CD8-positive, alpha-beta memory T cell (primary cell): ENCODE measurements around the gene SCO2. TPM values are rescaled to one million over a fixed set of nuclear protein-coding genes. Genes with fewer than 3 reads are reported as not detected.

Source experiments
- CTCF ChIA-PET: fragments of 350-600 bp; sonication (Branson Sonifier 250); formaldehyde crosslinking; loops from one replicate; lab custom pipeline; 2021; ENCODE audit warnings: antibody characterized with exemption; lab: Charles Lee
- POLR2A ChIA-PET: fragments of 350-600 bp; sonication (Branson Sonifier 250); formaldehyde crosslinking; loops from one replicate; lab custom pipeline; 2021; ENCODE audit warnings: antibody characterized with exemption; lab: Charles Lee
- DNase-seq, 5 donors: peaks; one replicate each; pipeline versions ENCODE4 v3.0.0 to v3.0.0-alpha.2; 2020 to 2022; ENCODE audit warnings: mixed read lengths in 1 of 5
- H3K27ac ChIP-seq: one replicate; pipeline ENCODE4 v1.7.0; 2013; ENCODE audit warnings: low read depth, mild to moderate bottlenecking, low read length, moderate library complexity
- H3K27me3 ChIP-seq: 2 replicates; pipeline ENCODE4 v1.7.0; 2013; ENCODE audit warnings: low read length, mild to moderate bottlenecking; ENCODE audit not compliant: insufficient read depth, poor library complexity, severe bottlenecking
- H3K36me3 ChIP-seq: 2 replicates; pipeline ENCODE4 v1.7.0; 2013; ENCODE audit warnings: mild to moderate bottlenecking, low read length, moderate library complexity; ENCODE audit not compliant: insufficient read depth
- H3K4me1 ChIP-seq: 2 replicates; pipeline ENCODE4 v1.7.0; 2013; ENCODE audit warnings: mild to moderate bottlenecking, low read length, moderate library complexity; ENCODE audit not compliant: insufficient read depth
- H3K4me3 ChIP-seq: 2 replicates; pipeline ENCODE4 v1.7.0; 2013; ENCODE audit warnings: mild to moderate bottlenecking, low read length
- H3K9me3 ChIP-seq: 2 replicates; pipeline ENCODE4 v1.7.0; 2013; ENCODE audit warnings: mild to moderate bottlenecking, low read length
- H3K27ac Mint-ChIP-seq, 8 donors: one replicate each; pipeline ENCODE4 v1.8.0; 2020 to 2021; ENCODE audit warnings: mixed read lengths in 8 of 8, mild to moderate bottlenecking in 6 of 8, inconsistent platforms in 3 of 8, moderate library complexity in 3 of 8
- H3K27me3 Mint-ChIP-seq, 2 donors: one replicate each; pipeline ENCODE4 v1.8.0; 2020 to 2021; ENCODE audit warnings: mixed read lengths in 2 of 2, mild to moderate bottlenecking in 1 of 2, moderate library complexity in 1 of 2
- H3K36me3 Mint-ChIP-seq, 3 donors: one replicate each; pipeline ENCODE4 v1.8.0; 2020 to 2021; ENCODE audit warnings: mixed read lengths in 3 of 3, inconsistent platforms in 1 of 3, mild to moderate bottlenecking in 1 of 3
- H3K4me1 Mint-ChIP-seq, 3 donors: one replicate each; pipeline ENCODE4 v1.8.0; 2020 to 2021; ENCODE audit warnings: mixed read lengths in 3 of 3, inconsistent platforms in 1 of 3, mild to moderate bottlenecking in 1 of 3
- H3K4me3 Mint-ChIP-seq, 7 donors: one replicate each; pipeline ENCODE4 v1.8.0; 2020 to 2021; ENCODE audit warnings: mixed read lengths in 7 of 7, mild to moderate bottlenecking in 6 of 7, moderate library complexity in 4 of 7, inconsistent platforms in 2 of 7
- H3K9me3 Mint-ChIP-seq, 5 donors: one replicate each; pipeline ENCODE4 v1.8.0; 2020 to 2022; ENCODE audit warnings: mixed read lengths in 5 of 5, mild to moderate bottlenecking in 3 of 5, moderate library complexity in 2 of 5, inconsistent platforms in 1 of 5
- polyA plus RNA-seq: library from polyadenylated mRNA; unstranded; fragments of 300-500 nt; fragmentation: Illumina TruSeq; gene quantifications from one replicate; pipeline ENCODE4 v1.2.3, GENCODE V29; 2021
- total RNA-seq, 2 experiments: library from RNA; stranded (reverse); gene quantifications; one replicate each; pipeline ENCODE4 v1.2.3, GENCODE V29; 2021

Gene SCO2
- total and polyA plus RNA-seq, 3 experiments from 2014 or later, result 2.4 to 6.5 (median 3.5) TPM

DNA sequence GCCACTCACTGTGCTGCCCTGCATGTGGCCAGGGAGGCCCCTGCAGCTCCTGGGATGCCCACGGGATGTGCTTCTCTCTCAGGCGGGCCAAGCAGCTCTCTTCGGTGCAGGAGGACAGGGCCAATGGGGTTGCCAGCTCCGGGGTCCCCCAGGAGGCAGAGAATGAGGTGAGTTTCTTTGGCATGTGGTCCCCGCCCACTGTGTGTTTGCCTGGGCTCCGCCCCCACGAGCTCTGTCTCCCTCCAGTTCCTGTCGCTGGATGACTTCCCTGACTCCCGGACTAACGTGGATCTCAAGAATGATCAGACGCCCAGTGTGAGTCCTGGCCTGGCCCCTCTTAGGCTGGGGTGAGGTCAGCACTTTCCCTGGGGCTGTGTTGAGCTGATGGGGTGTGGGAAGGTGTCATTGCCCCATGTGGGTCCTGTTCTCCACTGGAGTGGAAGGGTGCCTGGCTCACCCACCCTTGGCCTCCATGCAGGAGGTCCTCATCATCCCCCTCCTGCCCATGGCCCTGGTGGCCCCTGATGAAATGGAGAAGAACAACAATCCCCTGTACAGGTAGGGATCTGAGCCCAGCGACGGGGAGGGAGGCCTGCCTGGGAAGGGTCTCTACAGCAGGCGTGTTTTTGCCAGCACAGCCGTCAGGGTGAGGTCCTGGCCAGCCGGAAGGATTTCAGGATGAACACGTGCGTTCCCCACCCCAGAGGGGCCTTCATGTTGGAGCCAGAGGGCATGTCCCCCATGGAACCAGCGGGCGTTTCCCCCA lies 7.7 kb downstream of the SCO2 start:
- H3K36me3 Mint-ChIP-seq, result peaks cover 0 to 65% (median 0%) of the 10 kb centered on the region in 3 donors
- DNase-seq, result no peak
- no peaks in the 10 kb centered on the region for H3K4me1 ChIP-seq
- CTCF ChIA-PET, result interaction anchor here (0.5 to 2.8 kb wide), 4 partner anchors 8 to 73 kb away, joined by 4 to 9 read pairs (median 6); partner anchors contain the start of genes LMF2, NCAPH2, SCO2 and SYCE3
- H3K27ac Mint-ChIP-seq, result no peak overlapping the region
- POLR2A ChIA-PET, result interaction anchor here (1.2 kb wide), 1 partner anchor 8 kb away, joined by 3 read pairs; the partner anchor contains the start of gene SCO2
- H3K4me1 Mint-ChIP-seq, result peaks cover 9 to 18% (median 13%) of the 10 kb centered on the region in 3 donors
- H3K9me3 Mint-ChIP-seq, result no peaks in the 10 kb centered on the region
- no peak overlapping the region for H3K4me3 ChIP-seq
- no peaks in the 10 kb centered on the region for H3K27me3 ChIP-seq
- H3K27ac ChIP-seq, result no peak overlapping the region
- peaks cover 13% of the 10 kb centered on the region for H3K36me3 ChIP-seq
- H3K9me3 ChIP-seq, result no peaks in the 10 kb centered on the region
- H3K27me3 Mint-ChIP-seq, result no peaks in the 10 kb centered on the region
- no peak overlapping the region for H3K4me3 Mint-ChIP-seq

DNA sequence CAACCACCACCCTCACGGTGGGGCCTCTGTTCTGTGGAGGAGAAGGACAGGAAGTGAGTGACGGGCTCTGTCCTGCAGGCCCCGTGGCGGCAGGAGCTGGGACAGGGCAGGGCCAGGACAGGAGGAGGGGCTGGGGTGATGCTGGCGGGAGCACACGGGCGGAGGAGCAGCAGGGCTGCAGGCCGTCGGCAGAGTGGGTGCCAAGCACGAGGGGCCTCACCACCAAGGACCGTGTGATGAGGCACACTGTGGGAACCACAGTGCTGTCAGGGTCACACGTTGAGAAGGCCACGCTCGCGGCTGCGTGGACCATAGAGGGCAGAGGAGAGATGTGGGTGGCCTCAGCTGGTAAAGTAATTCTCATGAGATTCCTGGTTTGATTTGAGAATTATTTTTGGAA lies 8.5 kb downstream of the SCO2 start:
- Mint-ChIP-seq H3K27me3 (peaks cover 0 to 1% of the 10 kb centered on the region in 2 donors), H3K4me3 (no peak overlapping the region), H3K9me3 (no peaks in the 10 kb centered on the region), H3K27ac (peak overlapping the region in 1 of 8 donors; percentile 29), H3K4me1 (peaks cover 9 to 22% (median 18%) of the 10 kb centered on the region in 3 donors), H3K36me3 (peaks cover 0 to 65% (median 2%) of the 10 kb centered on the region in 3 donors)
- no peaks in the 10 kb centered on the region for H3K4me1 ChIP-seq
- H3K27ac ChIP-seq, result no peak overlapping the region
- ChIA-PET CTCF (interaction anchor here (1.1 to 2.8 kb wide), 3 partner anchors 9 to 46 kb away, joined by 4 to 9 read pairs (median 8); partner anchors contain the start of genes LMF2, NCAPH2, SCO2 and SYCE3), POLR2A (interaction anchor here (1.2 kb wide), 1 partner anchor 9 kb away, joined by 3 read pairs; the partner anchor contains the start of gene SCO2)
- peaks cover 13% of the 10 kb centered on the region for H3K36me3 ChIP-seq
- H3K4me3 ChIP-seq, result no peak overlapping the region
- DNase-seq, result no peak
- H3K27me3 ChIP-seq, result no peaks in the 10 kb centered on the region
- H3K9me3 ChIP-seq, result no peaks in the 10 kb centered on the region

DNA sequence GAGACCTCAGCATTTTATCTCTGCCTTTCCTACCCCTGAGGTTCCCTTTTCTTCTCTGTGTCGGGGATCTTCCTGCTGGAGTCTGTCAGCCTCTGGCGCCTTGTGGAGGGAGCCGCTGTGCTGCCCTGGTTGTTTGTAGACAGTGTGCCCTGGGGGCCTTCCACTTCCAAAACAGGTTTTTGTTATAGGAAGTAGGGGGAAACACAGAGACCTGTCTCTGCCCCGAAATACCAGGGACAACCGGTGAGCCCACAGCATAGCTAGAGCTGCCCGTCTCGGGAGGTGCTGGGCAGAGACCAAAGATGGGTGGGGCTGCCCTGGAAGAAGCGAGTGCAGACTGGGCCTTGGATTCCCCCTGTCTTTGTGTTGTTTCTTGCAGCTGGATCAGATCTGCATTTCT lies 9.3 kb downstream of the SCO2 start:
- Histone ChIP-seq H3K4me3 (no peak overlapping the region), H3K27ac (no peak overlapping the region), H3K36me3 (peaks cover 13% of the 10 kb centered on the region), H3K27me3 (no peaks in the 10 kb centered on the region), H3K9me3 (no peaks in the 10 kb centered on the region), H3K4me1 (no peaks in the 10 kb centered on the region)
- Mint-ChIP-seq H3K9me3 (no peaks in the 10 kb centered on the region), H3K27me3 (peaks cover 0 to 1% of the 10 kb centered on the region in 2 donors), H3K27ac (no peak overlapping the region), H3K4me3 (no peak overlapping the region), H3K4me1 (peaks cover 9 to 22% (median 18%) of the 10 kb centered on the region in 3 donors), H3K36me3 (peaks cover 0 to 63% (median 2%) of the 10 kb centered on the region in 3 donors)
- DNase-seq, result no peak
- POLR2A ChIA-PET, result no interaction called here
- CTCF ChIA-PET, result interaction anchor here (3.0 kb wide), 1 partner anchor 9 kb away, joined by 20 read pairs; the partner anchor contains the start of gene SCO2

DNA sequence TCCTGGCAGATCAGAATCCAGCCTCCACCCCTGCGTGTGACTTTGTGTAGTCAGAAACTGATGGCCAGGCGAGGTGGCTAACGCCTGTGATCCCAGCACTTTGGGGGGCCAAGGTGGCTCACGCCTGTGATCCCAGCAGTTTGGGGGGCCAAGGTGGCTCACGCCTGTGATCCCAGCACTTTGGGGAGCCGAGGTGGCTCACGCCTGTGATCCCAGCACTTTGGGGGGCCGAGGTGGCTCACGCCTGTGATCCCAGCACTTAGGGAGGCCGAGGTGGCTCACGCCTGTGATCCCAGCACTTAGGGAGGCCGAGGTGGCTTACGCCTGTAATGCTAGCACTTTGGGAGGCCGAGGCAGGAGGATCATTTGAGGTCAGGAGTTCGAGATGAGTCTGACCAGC lies 12.2 kb downstream of the SCO2 start:
- H3K4me1 ChIP-seq, result peaks cover 11% of the 10 kb centered on the region
- ChIA-PET POLR2A (interaction anchor here (0.8 to 2.3 kb wide), 2 partner anchors 12 to 14 kb away, joined by 10 to 12 read pairs; partner anchors contain the start of gene SCO2), CTCF (interaction anchor here (3.0 to 8.7 kb wide), 2 partner anchors 12 kb away, joined by 20 to 91 read pairs; partner anchors contain the start of gene SCO2)
- H3K27ac Mint-ChIP-seq, result no peak overlapping the region
- H3K27me3 Mint-ChIP-seq, result peaks cover 0 to 1% of the 10 kb centered on the region in 2 donors
- no peak overlapping the region for H3K4me3 ChIP-seq
- no peak overlapping the region for H3K4me3 Mint-ChIP-seq
- no peak for DNase-seq
- no peak overlapping the region for H3K27ac ChIP-seq
- H3K9me3 Mint-ChIP-seq, result no peaks in the 10 kb centered on the region
- no peaks in the 10 kb centered on the region for H3K9me3 ChIP-seq
- peaks cover 12% of the 10 kb centered on the region for H3K36me3 ChIP-seq
- no peaks in the 10 kb centered on the region for H3K27me3 ChIP-seq
- peaks cover 0 to 48% (median 2%) of the 10 kb centered on the region in 3 donors for H3K36me3 Mint-ChIP-seq
- peaks cover 22 to 36% (median 30%) of the 10 kb centered on the region in 3 donors for H3K4me1 Mint-ChIP-seq

DNA sequence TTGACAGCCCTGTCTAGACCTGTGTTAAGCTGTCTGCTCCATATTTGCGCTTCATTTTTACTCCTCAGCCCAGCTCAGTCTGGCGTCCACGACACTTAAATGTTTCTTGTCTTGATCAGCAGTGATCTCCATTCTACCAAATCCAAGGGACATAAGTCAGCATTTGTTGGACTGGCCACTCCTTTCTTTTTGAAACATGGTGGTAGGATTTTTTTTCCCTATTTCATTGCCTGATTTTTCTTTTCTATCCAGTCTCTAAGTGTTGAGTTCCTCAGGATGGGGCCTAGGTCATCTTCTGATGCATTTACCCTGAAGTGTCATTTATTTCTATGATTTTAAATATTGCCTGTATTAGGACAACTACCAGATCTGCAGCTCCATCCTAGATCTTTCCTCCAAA lies 16.5 kb downstream of the SCO2 start:
- H3K4me3 ChIP-seq, result peak overlapping the region; percentile 55
- no peak for DNase-seq
- no peaks in the 10 kb centered on the region for H3K27me3 ChIP-seq
- Mint-ChIP-seq H3K27ac (peak overlapping the region; percentile 87 to 100 (median 98)), H3K9me3 (no peaks in the 10 kb centered on the region), H3K36me3 (peaks cover 0 to 33% (median 2%) of the 10 kb centered on the region in 3 donors), H3K4me1 (peaks cover 17 to 36% (median 19%) of the 10 kb centered on the region in 3 donors), H3K27me3 (peaks cover 0 to 1% of the 10 kb centered on the region in 2 donors), H3K4me3 (peak overlapping the region; percentile 92 to 97 (median 94))
- peaks cover 11% of the 10 kb centered on the region for H3K36me3 ChIP-seq
- peak overlapping the region; percentile 88 for H3K27ac ChIP-seq
- ChIA-PET POLR2A (interaction anchor here (0.6 to 3.3 kb wide), 9 partner anchors 16 to 318 kb away, joined by 3 to 93 read pairs (median 7); partner anchors contain the start of genes KLHDC7B, SCO2 and SYCE3), CTCF (interaction anchor here (0.9 to 8.7 kb wide), 9 partner anchors 9 to 112 kb away, joined by 3 to 91 read pairs (median 8); partner anchors contain the start of genes SCO2 and SYCE3)
- H3K4me1 ChIP-seq, result peaks cover 23% of the 10 kb centered on the region
- no peaks in the 10 kb centered on the region for H3K9me3 ChIP-seq

DNA sequence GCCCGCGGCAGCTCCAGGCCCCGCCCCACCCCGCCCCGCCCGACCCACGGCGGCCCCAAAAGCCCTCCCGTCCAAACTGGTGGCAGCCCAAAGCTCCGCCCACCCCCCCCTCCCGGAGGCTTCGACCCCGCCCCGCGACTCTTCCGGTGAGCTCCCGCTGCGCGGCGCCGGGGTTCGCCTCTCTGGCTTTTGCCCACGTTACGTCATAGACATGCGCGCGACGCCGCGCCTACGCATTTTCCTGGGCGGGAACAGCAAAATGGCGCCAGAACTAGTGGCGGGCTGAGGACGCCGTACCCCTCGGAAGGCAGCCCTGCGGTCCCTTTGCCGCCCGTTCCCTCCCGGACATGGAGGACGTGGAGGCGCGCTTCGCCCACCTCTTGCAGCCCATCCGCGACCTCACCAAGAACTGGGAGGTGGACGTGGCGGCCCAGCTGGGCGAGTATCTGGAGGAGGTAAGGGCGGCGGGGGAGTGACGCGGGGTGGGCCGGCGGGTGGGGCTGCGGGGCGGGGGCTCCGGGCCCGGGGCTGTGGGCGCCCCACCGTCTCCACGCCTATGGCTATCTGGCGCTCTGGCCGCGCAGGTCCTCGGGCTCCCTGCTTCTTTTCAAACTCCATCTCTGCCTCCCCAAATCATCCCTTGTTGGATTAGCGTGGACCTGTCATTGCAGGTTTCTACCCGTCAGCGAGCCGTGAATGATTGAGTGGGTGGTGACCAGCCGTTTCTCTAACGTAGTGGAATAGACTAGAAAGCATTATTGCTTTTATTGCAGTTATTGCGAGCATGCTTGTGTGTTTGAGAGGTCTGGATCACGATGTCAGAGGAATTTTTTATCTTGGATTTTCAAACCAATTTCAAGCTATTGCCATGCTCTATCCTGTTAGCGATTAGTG lies 17.2 kb downstream of the SCO2 start, which contains the start of gene NCAPH2:
NCAPH2 (plus strand) TSS at position 234 of the 894 bp plus-strand sequence; CDS start at position 348, 114 bp downstream.
- peaks cover 0 to 33% (median 2%) of the 10 kb centered on the region in 3 donors for H3K36me3 Mint-ChIP-seq
- Histone ChIP-seq H3K36me3 (peaks cover 11% of the 10 kb centered on the region), H3K4me1 (peaks cover 23% of the 10 kb centered on the region), H3K9me3 (no peaks in the 10 kb centered on the region), H3K4me3 (peak within 1 kb of the TSS; percentile 80), H3K27ac (peak within 1 kb of the TSS; percentile 88), H3K27me3 (no peaks in the 10 kb centered on the region)
- DNase-seq, result peak in 4 of 5 donors; percentile 96 to 98 (median 96)
- POLR2A ChIA-PET, result interaction anchor here (0.6 to 3.3 kb wide), 18 partner anchors 10 to 317 kb away, joined by 3 to 93 read pairs (median 6); partner anchors contain the start of genes CHKB, HDAC10, KLHDC7B and SCO2
- H3K4me1 Mint-ChIP-seq, result peaks cover 17 to 32% (median 19%) of the 10 kb centered on the region in 3 donors
- CTCF ChIA-PET, result interaction anchor here (0.6 to 8.7 kb wide), 12 partner anchors 9 to 265 kb away, joined by 3 to 91 read pairs (median 5); partner anchors contain the start of genes SCO2 and SYCE3
- H3K27me3 Mint-ChIP-seq, result peaks cover 0 to 1% of the 10 kb centered on the region in 2 donors
- H3K27ac Mint-ChIP-seq, result peak within 1 kb of the TSS; percentile 93 to 100 (median 98)
- H3K4me3 Mint-ChIP-seq, result peak within 1 kb of the TSS; percentile 92 to 99 (median 94)
- H3K9me3 Mint-ChIP-seq, result no peaks in the 10 kb centered on the region
